ENCODE data around the gene TLE4. TPM values are rescaled to one million over a fixed set of nuclear protein-coding genes. Genes with fewer than 3 reads are reported as not detected.

Gene TLE4
- total and polyA plus RNA-seq, 2 of the 4 experiments (the other 2 are of a cell fraction): 68.0 to 78.1 TPM

DNA sequence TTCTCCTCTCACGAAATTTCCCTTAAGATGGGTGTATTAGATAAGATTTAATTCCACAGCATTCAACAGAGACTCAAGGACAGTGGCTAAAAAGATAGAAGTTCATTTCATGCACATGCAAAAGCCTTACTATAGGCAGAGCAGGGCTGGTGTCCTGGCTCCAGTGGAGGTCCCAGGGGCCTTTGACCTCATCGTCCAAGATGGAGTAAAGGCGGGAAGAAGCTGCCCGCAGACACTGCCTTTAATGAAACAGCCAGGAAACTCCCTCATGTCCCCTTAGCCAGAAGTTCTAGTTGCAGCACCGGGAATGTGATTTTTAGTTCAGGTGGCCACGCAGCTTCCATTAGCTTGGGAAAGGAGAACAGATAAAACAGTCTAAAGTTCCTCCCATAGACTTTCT, 190.3 kb downstream of the TLE4 start:
- H3K27me3 ChIP-seq (ENCODE audit: control insufficient read depth, insufficient read depth, low read length): no peaks in the 10 kb centered on the region
- intact Hi-C loops (cut with micrococcal nuclease): loop anchor here (5.0 kb wide), 1 partner anchor 190 kb away; the partner anchor contains the start of gene TLE4
- no peak overlapping the region for H3K27ac ChIP-seq (ENCODE audit: insufficient read depth, low read length)
- H2BK120ac ChIP-seq (ENCODE audit: low read depth, low read length): no peak overlapping the region
- BruUV-seq (replicated peaks): no TSS peak
- H2AK5ac ChIP-seq (ENCODE audit: low read depth, low read length): no peak overlapping the region
- H3K18ac ChIP-seq (ENCODE audit: low read depth, low read length): no peak overlapping the region
- H3K4me3 ChIP-seq (ENCODE audit: insufficient read depth, low read depth, low read length): no peak overlapping the region
- no peak overlapping the region for H3K4ac ChIP-seq (ENCODE audit: low read depth, low read length)
- no peak overlapping the region for H2BK5ac ChIP-seq (ENCODE audit: low read depth, low read length, poor library complexity, severe bottlenecking)
- dilution Hi-C loops (cut with HindIII; ENCODE audit: low sequenced_read_pairs, unreplicated experiment): no loop called here
- H4K8ac ChIP-seq (ENCODE audit: low read depth in 2 of 2, low read length in 2 of 2): no peak overlapping the region
- H3K14ac ChIP-seq (replicated peaks; ENCODE audit: low read depth, low read length): no peak overlapping the region
- H2BK15ac ChIP-seq (ENCODE audit: low read depth, low read length): no peak overlapping the region
- no peak overlapping the region for H2BK20ac ChIP-seq (ENCODE audit: low read depth, low read length)
- H3K4me2 ChIP-seq (ENCODE audit: low read depth, low read length): no peak overlapping the region
- POLR2A ChIA-PET (ENCODE audit: unreplicated experiment): no interaction called here
- CTCF ChIA-PET: no interaction called here
- 100% methylated on average over 2 of the region's 6 CpGs; no CpG with 5 or more reads in 1 of the 2 experiments for WGBS, 2 experiments (ENCODE audit: extremely low coverage in 2 of 2, insufficient read length in 1 of 2)
- H3K23ac ChIP-seq (ENCODE audit: low read depth, low read length): no peak overlapping the region
- no peaks in the 10 kb centered on the region; the same call in 1 of the 2 replicates for H4K20me1 ChIP-seq (ENCODE audit: insufficient read depth, low read length)
- ATAC-seq (ENCODE audit: low read depth) (no peak), DNase-seq (no peak)
- H4K5ac ChIP-seq (ENCODE audit: low read depth, low read length): no peak overlapping the region
- H2AK9ac ChIP-seq (replicated peaks; ENCODE audit: low read depth, low read length, poor library complexity): no peak overlapping the region
- peaks cover 10% of the 10 kb centered on the region for H3K4me1 ChIP-seq (ENCODE audit: control insufficient read depth, insufficient read depth, low read length)
- H3K9me1 ChIP-seq (ENCODE audit: insufficient read depth, low read length): peaks cover 5% of the 10 kb centered on the region; the same call in 1 of the 2 replicates
- no peak overlapping the region for H4K91ac ChIP-seq (ENCODE audit: insufficient read depth, low read depth, low read length)
- no peaks in the 10 kb centered on the region for H3K79me1 ChIP-seq (ENCODE audit: low read depth in 1 of 2, low read length in 2 of 2)
- H3K36me3 ChIP-seq (ENCODE audit: control insufficient read depth, insufficient read depth, low read length): no peaks in the 10 kb centered on the region
- no peak overlapping the region for H2AFZ ChIP-seq (replicated peaks; ENCODE audit: low read length, poor library complexity)
- H3K9me3 ChIP-seq (ENCODE audit: control insufficient read depth, insufficient read depth, low read length): no peaks in the 10 kb centered on the region
- H3K9ac ChIP-seq (ENCODE audit: low read depth, low read length): no peak overlapping the region
- TF ChIP-seq RCOR1 (IDR thresholded peaks at IDR 0.05; ENCODE audit: insufficient replicate concordance, low read length) (no peak), NFE2L2 (IDR thresholded peaks at IDR 0.05; ENCODE audit: low read depth, low read length) (no peak), POLR2A (IDR thresholded peaks at IDR 0.05; ENCODE audit: low read depth, low read length) (no peak), CEBPB (IDR thresholded peaks at IDR 0.05; ENCODE audit: low read depth, low read length) (no peak), RFX5 (IDR thresholded peaks at IDR 0.05; ENCODE audit: low read depth, low read length) (no peak), MAFK (IDR thresholded peaks at IDR 0.05; ENCODE audit: low read depth, low read length) (no peak), BHLHE40 (IDR thresholded peaks at IDR 0.05; ENCODE audit: low read depth, low read length) (no peak), MXI1 (IDR thresholded peaks at IDR 0.05; ENCODE audit: borderline replicate concordance, low read depth, low read length) (no peak), RAD21 (IDR thresholded peaks at IDR 0.05; ENCODE audit: low read length) (no peak), SMC3 (IDR thresholded peaks at IDR 0.05; ENCODE audit: low read depth, low read length) (no peak), FOS (IDR thresholded peaks at IDR 0.05; ENCODE audit: low read depth, low read length) (no peak)
- TF ChIP-seq, protein P1, sequence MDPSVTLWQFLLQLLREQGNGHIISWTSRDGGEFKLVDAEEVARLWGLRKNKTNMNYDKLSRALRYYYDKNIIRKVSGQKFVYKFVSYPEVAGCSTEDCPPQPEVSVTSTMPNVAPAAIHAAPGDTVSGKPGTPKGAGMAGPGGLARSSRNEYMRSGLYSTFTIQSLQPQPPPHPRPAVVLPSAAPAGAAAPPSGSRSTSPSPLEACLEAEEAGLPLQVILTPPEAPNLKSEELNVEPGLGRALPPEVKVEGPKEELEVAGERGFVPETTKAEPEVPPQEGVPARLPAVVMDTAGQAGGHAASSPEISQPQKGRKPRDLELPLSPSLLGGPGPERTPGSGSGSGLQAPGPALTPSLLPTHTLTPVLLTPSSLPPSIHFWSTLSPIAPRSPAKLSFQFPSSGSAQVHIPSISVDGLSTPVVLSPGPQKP (IDR thresholded peaks at IDR 0.05; ENCODE audit: borderline replicate concordance, low read depth, low read length): no peak
- TF ChIP-seq, protein P2, sequence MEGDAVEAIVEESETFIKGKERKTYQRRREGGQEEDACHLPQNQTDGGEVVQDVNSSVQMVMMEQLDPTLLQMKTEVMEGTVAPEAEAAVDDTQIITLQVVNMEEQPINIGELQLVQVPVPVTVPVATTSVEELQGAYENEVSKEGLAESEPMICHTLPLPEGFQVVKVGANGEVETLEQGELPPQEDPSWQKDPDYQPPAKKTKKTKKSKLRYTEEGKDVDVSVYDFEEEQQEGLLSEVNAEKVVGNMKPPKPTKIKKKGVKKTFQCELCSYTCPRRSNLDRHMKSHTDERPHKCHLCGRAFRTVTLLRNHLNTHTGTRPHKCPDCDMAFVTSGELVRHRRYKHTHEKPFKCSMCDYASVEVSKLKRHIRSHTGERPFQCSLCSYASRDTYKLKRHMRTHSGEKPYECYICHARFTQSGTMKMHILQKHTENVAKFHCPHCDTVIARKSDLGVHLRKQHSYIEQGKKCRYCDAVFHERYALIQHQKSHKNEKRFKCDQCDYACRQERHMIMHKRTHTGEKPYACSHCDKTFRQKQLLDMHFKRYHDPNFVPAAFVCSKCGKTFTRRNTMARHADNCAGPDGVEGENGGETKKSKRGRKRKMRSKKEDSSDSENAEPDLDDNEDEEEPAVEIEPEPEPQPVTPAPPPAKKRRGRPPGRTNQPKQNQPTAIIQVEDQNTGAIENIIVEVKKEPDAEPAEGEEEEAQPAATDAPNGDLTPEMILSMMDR (conservative IDR thresholded peaks at IDR 0.05; ENCODE audit: low read depth, low read length): no peak
- H3K56ac ChIP-seq (ENCODE audit: extremely low read depth, insufficient read depth, low read length): no peak overlapping the region
- in situ Hi-C loops (cut with MboI; ENCODE audit: low sequenced_read_pairs): no loop called here

All from IMR-90 (cell line).